CD4-positive, alpha-beta T cell treated with Interleukin-17A for 4 hours (primary cell): ENCODE data around the gene PTH1R.

Source experiments
- DNase-seq: peaks from one replicate; pipeline ENCODE4 v3.0.0-alpha.2; 2020; ENCODE audit warnings: mixed read lengths

PTH1R gene

GRCh38 chr3:46877406-46878125, at the start of gene PTH1R:
TSS of gene PTH1R (plus strand) at chr3:46877721. CDS start at chr3:46883560, 5,839 bp downstream.
- no peak for DNase-seq

GRCh38 chr3:46829699-46830208, 47.8 kb upstream of the PTH1R start:
- no peak for DNase-seq

DNA sequence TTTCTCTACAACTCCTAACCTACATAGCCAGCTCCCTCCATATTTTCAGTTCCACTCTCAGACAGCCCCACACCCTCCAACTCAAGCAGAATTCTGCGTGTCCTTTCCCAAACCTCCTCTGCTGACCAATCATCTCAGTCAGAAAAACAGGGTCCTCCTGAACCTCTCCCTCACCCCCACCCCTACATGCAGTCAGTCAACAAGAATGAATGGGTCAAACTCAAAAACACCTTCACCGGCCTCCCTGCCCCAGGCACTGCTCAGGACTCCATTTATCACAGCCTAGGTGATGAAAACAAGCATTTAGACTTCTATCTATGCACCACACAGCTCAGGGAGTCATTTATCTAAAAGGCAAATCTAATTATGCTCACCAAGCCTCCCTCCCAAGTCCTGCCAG, 46.7 kb upstream of the PTH1R start:
- no peak for DNase-seq

GRCh38 chr3:46831316-46831715, 46.2 kb upstream of the PTH1R start:
- DNase-seq = no peak

DNA sequence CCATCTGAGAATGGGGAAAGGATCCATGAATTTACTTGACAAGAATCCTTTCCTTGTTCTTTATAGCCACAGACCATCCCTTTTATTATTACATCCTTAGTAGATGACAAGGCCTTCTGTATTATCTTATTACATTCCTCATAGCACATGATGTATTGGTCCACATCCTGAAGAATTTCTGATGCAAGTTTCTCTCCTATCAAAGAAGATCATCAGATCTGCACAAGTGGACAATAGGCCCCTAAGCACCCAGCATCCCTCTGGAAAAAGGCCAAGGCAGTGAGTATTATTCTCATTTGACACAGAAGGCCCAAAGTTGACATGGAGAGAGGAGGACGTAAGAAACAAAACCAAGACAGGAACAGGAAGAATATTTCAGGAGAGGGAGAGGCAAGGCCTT, 45.7 kb upstream of the PTH1R start:
- no peak for DNase-seq

- DNase-seq = no peak
Observed at GRCh38 chr3:46833346-46834300, 43.9 kb upstream of the PTH1R start.

DNA sequence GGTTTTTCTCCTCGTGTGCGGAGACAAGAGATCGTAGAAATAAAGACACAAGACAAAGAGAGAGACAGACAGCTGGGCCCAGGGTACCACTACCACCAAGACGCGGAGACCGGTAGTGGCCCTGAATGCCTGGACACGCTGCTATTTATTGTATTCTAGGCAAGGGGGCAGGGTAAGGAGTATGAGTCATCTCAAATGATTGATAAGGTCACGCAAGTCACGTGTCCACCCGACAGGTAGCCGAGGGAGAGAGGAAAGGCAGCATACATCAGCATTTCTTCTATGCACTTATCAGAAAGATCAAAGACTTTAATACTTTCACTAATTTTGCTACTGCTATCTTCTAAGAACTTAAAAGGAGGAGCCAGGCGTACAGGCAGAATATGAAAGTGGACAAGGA, 42.5 kb upstream of the PTH1R start:
- no peak for DNase-seq

- no peak for DNase-seq
Observed at GRCh38 chr3:46835491-46835890, 42.0 kb upstream of the PTH1R start.

- no peak for DNase-seq
Observed at GRCh38 chr3:46838301-46838700, 39.2 kb upstream of the PTH1R start.

DNA sequence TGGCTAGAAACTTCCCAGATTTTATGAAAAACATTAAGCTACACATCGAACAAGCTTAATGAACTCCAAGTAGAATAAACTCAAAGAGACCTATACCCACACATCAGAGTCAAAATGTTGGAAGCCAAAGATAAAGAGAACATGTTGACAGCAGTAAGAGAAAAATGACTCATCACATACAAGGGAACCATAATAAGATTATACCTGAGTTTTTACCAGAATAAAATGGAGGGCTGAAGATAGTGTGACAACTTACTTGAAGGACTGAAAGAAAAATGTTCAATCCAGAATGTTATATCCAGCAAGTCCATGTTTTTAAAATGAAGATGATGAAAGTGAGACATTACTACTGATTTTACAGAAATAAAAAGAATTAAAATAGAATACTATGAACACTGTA, 37.0 kb upstream of the PTH1R start:
- DNase-seq = no peak

- no peak for DNase-seq
Observed at GRCh38 chr3:46843508-46843907, 34.0 kb upstream of the PTH1R start.

GRCh38 chr3:46844397-46844796, 33.1 kb upstream of the PTH1R start:
- DNase-seq = no peak

DNA sequence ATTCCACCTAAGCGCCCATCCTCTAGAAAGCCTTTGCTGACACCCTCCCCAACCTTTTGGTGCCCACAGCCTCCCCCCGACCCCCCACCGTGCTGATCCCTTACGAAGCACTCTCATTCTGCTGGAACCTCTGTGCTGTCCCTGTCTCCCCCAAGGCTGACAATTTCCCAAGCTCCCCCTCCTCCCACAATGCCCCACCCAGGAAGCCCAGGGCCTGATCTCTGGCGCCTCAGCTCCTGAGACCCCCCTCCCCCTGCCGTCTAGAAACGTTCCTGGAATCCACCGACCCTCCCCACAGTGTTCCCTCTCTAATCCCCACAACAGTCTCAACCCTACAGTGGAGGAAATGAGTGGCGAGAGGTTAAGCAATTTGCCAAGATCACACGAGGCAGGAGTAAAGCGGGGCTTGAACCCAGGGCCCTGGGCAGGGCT, 32.6 kb upstream of the PTH1R start:
- DNase-seq = no peak

DNA sequence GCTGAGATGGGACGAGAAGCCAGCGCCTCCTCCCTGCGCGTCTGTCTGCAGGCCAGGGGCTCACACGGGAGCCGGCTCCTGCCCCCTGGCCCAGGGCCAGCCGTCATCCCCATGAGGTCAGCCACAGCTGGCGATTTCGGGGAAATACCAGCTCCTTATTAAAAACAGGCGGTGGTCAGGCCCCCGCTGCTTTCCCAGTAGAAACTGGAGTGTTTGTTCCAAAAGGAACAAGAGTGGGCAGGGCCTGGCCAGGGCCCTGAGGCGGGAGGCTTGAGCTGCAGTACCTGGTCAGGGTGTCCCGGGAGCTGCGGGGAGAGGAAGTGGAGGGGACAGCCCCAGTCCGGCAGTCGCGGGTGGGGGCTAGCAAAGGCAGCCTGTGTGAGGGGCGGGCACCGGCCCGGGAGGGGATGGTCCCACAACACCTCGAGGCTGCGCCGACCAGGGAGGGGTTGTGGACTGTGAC, 32.1 kb upstream of the PTH1R start:
- peak; percentile 11 for DNase-seq

DNA sequence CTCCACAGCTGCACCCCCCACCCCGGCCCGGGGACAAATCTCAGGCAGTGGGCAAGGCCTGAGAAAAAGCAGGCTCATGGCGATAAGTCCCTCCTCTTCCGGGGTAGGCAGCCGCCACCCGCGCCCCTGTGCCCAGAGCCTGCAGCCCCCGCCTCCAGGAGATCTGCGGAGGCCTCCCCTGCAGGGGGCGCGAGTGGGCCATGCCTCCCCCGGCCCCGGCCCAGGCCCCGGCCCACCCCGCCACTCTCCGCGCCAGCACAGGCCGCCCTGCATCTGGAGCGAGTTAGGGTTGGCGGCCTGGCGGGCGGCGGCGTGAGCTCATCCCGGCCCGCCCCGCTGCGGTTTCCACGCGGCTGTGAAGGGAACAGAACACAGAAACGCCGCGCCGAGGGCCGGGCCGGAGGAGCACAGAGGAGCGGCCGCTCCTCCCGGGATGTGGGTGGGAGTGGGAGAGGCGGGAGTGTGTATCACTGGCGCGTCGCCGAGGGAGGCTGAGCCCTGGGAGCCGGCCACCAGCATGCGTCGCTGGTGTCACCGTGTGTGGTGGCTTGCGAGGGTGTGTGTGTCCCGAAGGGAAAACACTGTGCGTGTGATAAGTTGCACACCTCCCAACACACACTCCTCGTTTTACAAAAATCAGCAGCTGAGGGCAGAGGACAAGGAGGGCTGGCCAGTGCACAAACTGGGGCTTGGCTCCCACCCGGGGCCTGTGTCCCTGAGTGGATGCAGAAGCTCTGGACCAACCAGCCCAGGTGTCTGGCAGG, 31.5 kb upstream of the PTH1R start:
- DNase-seq = peak; percentile 87

- no peak for DNase-seq
Observed at GRCh38 chr3:46846624-46847542, 30.6 kb upstream of the PTH1R start.

GRCh38 chr3:46847744-46848143, 29.8 kb upstream of the PTH1R start:
- DNase-seq = no peak

DNA sequence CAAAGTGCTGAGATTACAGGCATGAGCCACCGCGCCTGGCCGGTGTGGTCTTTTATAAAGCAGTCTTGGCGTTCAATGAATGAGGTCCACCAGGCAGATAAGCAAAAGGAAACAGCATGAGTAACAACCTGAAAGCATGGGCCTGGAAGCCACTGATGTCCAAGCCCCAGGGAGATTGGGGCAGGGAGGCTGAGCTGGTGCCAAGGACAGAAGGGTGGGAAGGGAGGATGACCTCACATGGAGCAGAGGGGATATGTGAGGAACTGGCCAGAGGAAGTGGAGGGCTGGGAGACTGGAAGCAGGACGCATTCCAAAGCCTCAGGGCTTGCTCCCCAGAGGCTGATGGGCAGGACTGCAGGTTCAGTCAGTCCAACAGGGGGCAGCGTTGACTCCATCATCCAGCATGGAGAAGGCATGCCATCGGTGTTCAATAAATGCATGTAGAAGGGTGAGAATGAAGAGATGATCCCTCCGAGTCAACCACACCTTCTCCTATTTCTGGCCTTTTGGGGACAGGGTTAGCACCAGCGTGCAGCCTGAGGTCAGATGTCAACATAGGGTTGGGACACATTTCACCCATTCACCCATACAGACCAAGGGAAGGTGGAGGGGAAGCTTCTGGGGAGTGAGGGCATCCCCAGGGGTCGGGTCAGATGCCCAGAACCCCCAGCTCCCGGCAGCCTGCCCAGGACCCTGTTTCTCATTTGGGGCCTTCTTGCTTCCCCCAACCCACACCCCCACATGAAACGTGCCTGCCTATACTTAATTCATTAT, 29.1 kb upstream of the PTH1R start:
- peak; percentile 42 for DNase-seq

- no peak for DNase-seq
Observed at GRCh38 chr3:46849045-46849631, 28.4 kb upstream of the PTH1R start.

DNA sequence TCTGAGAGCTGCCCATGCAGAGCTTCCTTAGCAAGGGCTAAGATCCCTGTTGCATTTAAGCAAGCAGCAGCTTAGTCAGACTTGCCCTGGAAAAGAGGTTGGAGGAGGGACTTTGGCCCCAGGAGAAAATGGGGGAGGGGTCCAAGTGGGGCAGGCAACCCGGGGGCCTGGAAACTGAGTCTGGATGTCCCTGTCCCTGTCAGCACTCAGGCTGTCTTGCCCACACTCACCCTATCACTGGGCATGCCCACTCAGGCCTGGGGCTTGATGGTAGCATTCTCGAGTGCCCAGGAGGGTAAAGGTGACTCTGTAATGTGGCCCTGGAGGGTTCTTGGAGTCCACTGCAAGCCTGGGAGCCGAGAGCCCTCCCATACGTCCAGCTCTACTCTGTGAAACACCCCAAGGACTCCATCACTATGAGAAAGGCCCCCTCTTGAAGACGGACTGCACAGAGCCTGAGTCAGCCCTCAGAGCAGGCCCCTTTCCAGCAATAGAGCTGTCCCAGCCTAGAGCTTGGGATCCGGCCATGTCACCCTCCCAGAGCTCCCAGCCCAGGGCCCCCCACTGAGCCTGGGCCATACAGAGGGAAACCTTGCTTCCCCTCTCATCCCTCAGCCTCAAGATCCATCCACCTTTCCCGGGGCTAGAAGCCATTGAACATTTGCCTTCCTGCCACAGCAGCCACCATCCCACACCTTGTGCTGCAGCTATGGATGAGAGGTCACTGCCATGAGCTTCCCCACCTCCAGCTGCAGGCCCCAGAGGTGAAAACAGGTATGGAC, 27.6 kb upstream of the PTH1R start:
- no peak for DNase-seq
